HUES48 (cell line): ENCODE data around the gene ZNF195.

Experiments
- H3K27ac ChIP-seq: one replicate; pipeline ENCODE4 v1.7.0; 2013; ENCODE audit warnings: low read depth, low read length, inconsistent platforms
- H3K27me3 ChIP-seq: 2 replicates; pipeline ENCODE4 v1.6.1; 2013; ENCODE audit warnings: mild to moderate bottlenecking, low read length; ENCODE audit not compliant: control insufficient read depth, insufficient read depth
- H3K36me3 ChIP-seq: 2 replicates; pipeline ENCODE4 v1.6.1; 2013; ENCODE audit warnings: low read length; ENCODE audit not compliant: control insufficient read depth, insufficient read depth
- H3K4me1 ChIP-seq: 2 replicates; pipeline ENCODE4 v1.6.1; 2013; ENCODE audit warnings: mild to moderate bottlenecking, low read length; ENCODE audit not compliant: control insufficient read depth, insufficient read depth
- H3K4me3 ChIP-seq: 2 replicates; pipeline ENCODE4 v1.5.1; 2013; ENCODE audit warnings: mild to moderate bottlenecking, low read depth, low read length
- H3K9ac ChIP-seq: 2 replicates; pipeline ENCODE4 v1.6.1; 2013; ENCODE audit warnings: mild to moderate bottlenecking, low read depth, low read length, moderate library complexity
- H3K9me3 ChIP-seq: 2 replicates; pipeline ENCODE4 v1.6.1; 2013; ENCODE audit warnings: low read length; ENCODE audit not compliant: control insufficient read depth, insufficient read depth

The ZNF195 gene

GRCh38 chr11:3369366-3369765 lies 9.6 kb downstream of the ZNF195 start:
- Histone ChIP-seq H3K4me3 (no peak overlapping the region), H3K27ac (no peak overlapping the region), H3K4me1 (no peaks in the 10 kb centered on the region), H3K9ac (no peak overlapping the region), H3K36me3 (peaks cover 97% of the 10 kb centered on the region), H3K27me3 (no peaks in the 10 kb centered on the region), H3K9me3 (peaks cover 28% of the 10 kb centered on the region)

DNA sequence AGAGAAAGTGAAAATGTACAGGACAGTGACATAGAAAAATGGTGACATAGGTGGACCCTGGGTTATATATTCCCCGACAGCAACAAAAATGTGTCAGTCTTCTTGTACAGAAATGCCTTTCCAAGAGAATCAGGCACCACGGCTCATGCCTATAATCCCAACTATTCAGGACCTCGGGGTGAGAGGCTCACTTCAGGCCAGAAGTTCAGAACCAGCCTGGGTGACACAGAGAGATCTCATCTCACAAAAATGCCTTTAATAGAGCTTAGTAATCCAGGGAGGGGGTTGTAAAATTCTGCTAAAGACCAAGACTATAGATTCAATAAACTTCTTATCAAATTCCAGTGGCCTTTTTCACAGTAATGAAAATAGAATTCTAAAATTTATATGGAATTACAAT lies 10.7 kb downstream of the ZNF195 start:
- Histone ChIP-seq H3K4me1 (no peaks in the 10 kb centered on the region), H3K36me3 (peaks cover 97% of the 10 kb centered on the region), H3K9ac (no peak overlapping the region), H3K27me3 (no peaks in the 10 kb centered on the region), H3K9me3 (peaks cover 40% of the 10 kb centered on the region), H3K4me3 (no peak overlapping the region), H3K27ac (no peak overlapping the region)

GRCh38 chr11:3367221-3367620 lies 11.7 kb downstream of the ZNF195 start:
- Histone ChIP-seq H3K4me1 (no peaks in the 10 kb centered on the region), H3K27me3 (no peaks in the 10 kb centered on the region), H3K36me3 (peaks cover 97% of the 10 kb centered on the region), H3K9me3 (peaks cover 50% of the 10 kb centered on the region), H3K9ac (no peak overlapping the region), H3K27ac (no peak overlapping the region), H3K4me3 (no peak overlapping the region)

GRCh38 chr11:3359092-3359824 lies 19.7 kb downstream of the ZNF195 start:
- Histone ChIP-seq H3K27ac (no peak overlapping the region), H3K9ac (no peak overlapping the region), H3K4me3 (peak overlapping the region; percentile 25), H3K9me3 (peaks cover 69% of the 10 kb centered on the region), H3K4me1 (no peaks in the 10 kb centered on the region), H3K27me3 (no peaks in the 10 kb centered on the region), H3K36me3 (peaks cover 64% of the 10 kb centered on the region)

GRCh38 chr11:3357994-3358676 lies 20.8 kb downstream of the ZNF195 start:
- Histone ChIP-seq H3K9me3 (peaks cover 58% of the 10 kb centered on the region), H3K9ac (no peak overlapping the region), H3K27ac (no peak overlapping the region), H3K4me3 (no peak overlapping the region), H3K27me3 (no peaks in the 10 kb centered on the region), H3K36me3 (peaks cover 53% of the 10 kb centered on the region), H3K4me1 (no peaks in the 10 kb centered on the region)

GRCh38 chr11:3357302-3357701 lies 21.6 kb downstream of the ZNF195 start:
- H3K9ac ChIP-seq = no peak overlapping the region
- no peak overlapping the region for H3K4me3 ChIP-seq
- H3K9me3 ChIP-seq = peaks cover 50% of the 10 kb centered on the region
- no peaks in the 10 kb centered on the region for H3K27me3 ChIP-seq
- H3K36me3 ChIP-seq = peaks cover 44% of the 10 kb centered on the region
- peaks cover 4% of the 10 kb centered on the region; the same call in 1 of the 2 replicates for H3K4me1 ChIP-seq
- no peak overlapping the region for H3K27ac ChIP-seq

- H3K9ac ChIP-seq = no peak overlapping the region
- no peaks in the 10 kb centered on the region for H3K27me3 ChIP-seq
- peaks cover 4% of the 10 kb centered on the region; the same call in 1 of the 2 replicates for H3K4me1 ChIP-seq
- H3K36me3 ChIP-seq = peaks cover 40% of the 10 kb centered on the region
- no peak overlapping the region for H3K4me3 ChIP-seq
- peaks cover 45% of the 10 kb centered on the region for H3K9me3 ChIP-seq
- H3K27ac ChIP-seq = no peak overlapping the region
Measured at GRCh38 chr11:3356858-3357257, 22.1 kb downstream of the ZNF195 start.

GRCh38 chr11:3353066-3353465 lies 25.9 kb downstream of the ZNF195 start:
- peaks cover 2% of the 10 kb centered on the region for H3K36me3 ChIP-seq
- no peaks in the 10 kb centered on the region for H3K27me3 ChIP-seq
- H3K4me1 ChIP-seq = peaks cover 4% of the 10 kb centered on the region; the same call in 1 of the 2 replicates

DNA sequence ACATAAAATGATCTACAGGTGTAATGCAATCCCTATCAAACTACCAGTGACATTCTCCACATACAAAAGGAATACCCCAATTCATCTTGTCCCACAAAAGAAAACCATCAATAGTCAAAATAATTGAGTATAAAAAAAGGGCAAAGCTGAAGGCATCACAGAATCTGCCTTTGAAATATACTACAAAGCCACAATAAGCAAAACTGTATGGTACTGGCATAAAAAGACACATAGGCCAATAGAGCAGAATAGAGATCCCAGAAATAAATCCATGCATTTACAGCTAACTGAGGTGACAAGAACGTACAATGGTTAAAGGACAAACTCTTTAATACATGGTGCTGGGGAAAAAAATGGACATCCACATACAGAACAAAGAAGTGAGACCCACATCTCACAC lies 31.8 kb downstream of the ZNF195 start:
- H3K9me3 ChIP-seq = 0 out of 2 replicates have a peak, but pooled peaks cover 5% of the 10 kb centered on the region
- no peaks in the 10 kb centered on the region for H3K36me3 ChIP-seq
- H3K27me3 ChIP-seq = no peaks in the 10 kb centered on the region
- no peak overlapping the region for H3K27ac ChIP-seq
- no peaks in the 10 kb centered on the region; the same call in 1 of the 2 replicates for H3K4me1 ChIP-seq
- H3K4me3 ChIP-seq = no peak overlapping the region
- no peak overlapping the region for H3K9ac ChIP-seq

More at GRCh38 chr11:3353066-3353465, 25.9 kb downstream of the ZNF195 start:
- Histone ChIP-seq H3K9me3 (peaks cover 7% of the 10 kb centered on the region), H3K4me3 (no peak overlapping the region), H3K9ac (no peak overlapping the region), H3K27ac (no peak overlapping the region)

DNA sequence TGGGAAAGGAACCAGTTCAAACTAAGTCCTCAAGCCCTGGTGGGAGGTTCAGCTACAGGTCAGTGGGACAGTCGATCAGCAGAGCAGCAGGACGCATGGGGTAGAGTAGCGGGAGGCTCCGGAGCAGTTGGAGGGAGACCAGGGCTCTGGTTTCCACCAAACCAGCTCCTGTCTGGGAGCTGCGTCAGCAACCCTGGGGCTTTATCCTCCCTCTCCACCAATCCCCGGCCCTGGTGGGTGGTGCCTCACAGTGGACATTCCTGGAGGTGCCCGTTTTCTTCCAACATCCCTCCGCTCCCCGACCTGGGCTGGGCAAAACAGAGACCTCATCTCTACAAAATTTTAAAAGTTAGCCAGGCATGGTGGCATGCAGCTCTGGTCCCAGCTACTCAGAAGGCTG lies 32.4 kb downstream of the ZNF195 start:
- Histone ChIP-seq H3K27me3 (no peaks in the 10 kb centered on the region), H3K9ac (no peak overlapping the region), H3K9me3 (0 out of 2 replicates have a peak, but pooled peaks cover 5% of the 10 kb centered on the region)

GRCh38 chr11:3345736-3346135 lies 33.2 kb downstream of the ZNF195 start:
- no peak overlapping the region for H3K4me3 ChIP-seq
- H3K9me3 ChIP-seq = 0 out of 2 replicates have a peak, but pooled peaks cover 5% of the 10 kb centered on the region
- H3K4me1 ChIP-seq = no peaks in the 10 kb centered on the region; the same call in 1 of the 2 replicates
- H3K27ac ChIP-seq = no peak overlapping the region
- H3K27me3 ChIP-seq = no peaks in the 10 kb centered on the region
- H3K9ac ChIP-seq = no peak overlapping the region
- H3K36me3 ChIP-seq = no peaks in the 10 kb centered on the region

More for the DNA sequence above, 32.4 kb downstream of the ZNF195 start:
- Histone ChIP-seq H3K4me3 (no peak overlapping the region), H3K4me1 (no peaks in the 10 kb centered on the region; the same call in 1 of the 2 replicates), H3K27ac (no peak overlapping the region), H3K36me3 (no peaks in the 10 kb centered on the region)
